Kidney epithelial cell (primary cell): ENCODE data around the gene FHOD1. TPM values are rescaled to one million over a fixed set of nuclear protein-coding genes. Genes with fewer than 3 reads are reported as not detected.

Experiments used
- DNase-seq: peaks from one replicate; pipeline ENCODE4 v3.0.0-alpha.2; 2010; ENCODE audit warnings: low read depth
- H3K27me3 ChIP-seq: 2 replicates; pipeline ENCODE4 v1.6.0; 2011; ENCODE audit warnings: low read length; ENCODE audit not compliant: control insufficient read depth, insufficient read depth
- H3K36me3 ChIP-seq: 2 replicates; pipeline ENCODE4 v1.5.1; 2011; ENCODE audit warnings: low read length; ENCODE audit not compliant: control insufficient read depth, insufficient read depth
- H3K4me3 ChIP-seq: 2 replicates; pipeline ENCODE4 v1.5.1; 2011; ENCODE audit warnings: low read depth, mild to moderate bottlenecking, control low read depth, low read length
- CTCF ChIP-seq: IDR thresholded peaks from 2 replicates; pipeline ENCODE4 v1.5.1; 2011; ENCODE audit warnings: mild to moderate bottlenecking, moderate library complexity, low read length, control low read depth, inconsistent platforms; ENCODE audit not compliant: insufficient read depth, poor library complexity, severe bottlenecking
- total RNA-seq: library from RNA; depleted of rRNA; stranded (reverse); fragments of >200 nt; gene quantifications from 2 replicates; pipeline ENCODE4 v1.2.3, GENCODE V29; 2015

The FHOD1 gene
- total RNA-seq, 1 donor from 2014 or later, result 3.8 TPM

GRCh38 chr16:67287960-67288359 lies 40.7 kb upstream of the FHOD1 start:
- no peak overlapping the region for H3K4me3 ChIP-seq
- no peaks in the 10 kb centered on the region for H3K36me3 ChIP-seq
- no peaks in the 10 kb centered on the region for H3K27me3 ChIP-seq
- no peak for TF ChIP-seq CTCF
- no peak for DNase-seq

GRCh38 chr16:67286441-67287235 lies 39.4 kb upstream of the FHOD1 start:
- DNase-seq, result no peak
- no peak overlapping the region for H3K4me3 ChIP-seq
- H3K27me3 ChIP-seq, result no peaks in the 10 kb centered on the region
- TF ChIP-seq CTCF, result no peak
- no peaks in the 10 kb centered on the region for H3K36me3 ChIP-seq

GRCh38 chr16:67284699-67285646 lies 37.7 kb upstream of the FHOD1 start:
- TF ChIP-seq CTCF, result peak; percentile 66
- no peak for DNase-seq
- Histone ChIP-seq H3K36me3 (no peaks in the 10 kb centered on the region), H3K4me3 (no peak overlapping the region), H3K27me3 (no peaks in the 10 kb centered on the region)

DNA sequence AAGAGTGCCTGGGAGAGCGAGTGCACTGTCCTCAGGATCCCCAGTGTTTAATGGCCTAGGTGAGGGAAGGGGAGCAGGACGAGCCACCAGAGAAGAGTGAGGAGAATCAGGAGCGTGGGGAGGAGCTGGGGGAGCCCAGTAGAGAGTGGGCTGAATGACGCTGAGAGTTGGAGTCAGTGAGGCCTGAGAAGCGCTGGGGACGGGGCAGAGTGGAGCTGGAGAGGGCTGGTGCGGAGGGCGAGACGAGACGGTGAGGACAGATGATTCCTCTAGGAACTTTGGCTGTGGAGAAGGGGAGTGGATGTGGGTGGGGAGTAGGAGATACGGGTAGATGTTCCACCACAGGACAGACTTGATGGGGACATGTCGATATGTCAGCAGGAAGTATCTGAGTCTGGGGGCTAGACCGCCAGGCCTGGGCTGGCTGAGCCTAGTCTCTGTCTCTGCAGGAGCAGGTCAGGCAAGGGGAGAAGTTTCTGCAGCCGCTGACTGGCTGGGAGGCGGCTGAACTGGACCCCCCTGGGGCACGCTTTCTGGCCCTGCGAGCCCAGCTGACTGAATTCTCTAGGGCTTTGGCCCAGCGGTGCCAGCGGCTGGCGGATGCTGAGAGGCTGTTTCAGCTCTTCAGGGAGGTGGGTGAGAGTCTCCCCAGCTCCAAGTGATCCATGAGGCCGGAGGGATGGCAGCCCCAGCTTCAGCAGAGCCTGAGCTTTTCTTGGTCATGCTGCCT lies 36.7 kb upstream of the FHOD1 start:
- H3K27me3 ChIP-seq, result no peaks in the 10 kb centered on the region
- no peak for TF ChIP-seq CTCF
- no peak for DNase-seq
- no peak overlapping the region for H3K4me3 ChIP-seq
- H3K36me3 ChIP-seq, result no peaks in the 10 kb centered on the region

GRCh38 chr16:67283039-67283825 lies 36.0 kb upstream of the FHOD1 start:
- no peaks in the 10 kb centered on the region for H3K27me3 ChIP-seq
- DNase-seq, result no peak
- TF ChIP-seq CTCF, result no peak

More at GRCh38 chr16:67283039-67283825, 36.0 kb upstream of the FHOD1 start:
- Histone ChIP-seq H3K4me3 (no peak overlapping the region), H3K36me3 (no peaks in the 10 kb centered on the region)
